H1 (cell line): Measurements from ENCODE around the gene RRBP1. TPM values are rescaled to one million over a fixed set of nuclear protein-coding genes. Genes with fewer than 3 reads are reported as not detected.

Source experiments
- CTCF ChIA-PET: fragments of 300-600 bp; sonication (Branson Sonifier 250); formaldehyde crosslinking; loops from one replicate; lab custom pipeline; 2021; ENCODE audit not compliant: partially characterized antibody; lab: Charles Lee
- POLR2A ChIA-PET: fragments of 300-600 bp; sonication (Branson Sonifier 250); formaldehyde crosslinking; loops from one replicate; lab custom pipeline; 2021; ENCODE audit warnings: inconsistent platforms; ENCODE audit not compliant: partially characterized antibody; lab: Charles Lee
- DNase-seq, 2 experiments: peaks; one replicate each; pipeline versions ENCODE4 v3.0.0 to v3.0.0-alpha.2; 2010 to 2022; ENCODE audit warnings: low spot score in 2 of 2, low read depth in 1 of 2, mixed read lengths in 1 of 2
- FAIRE-seq: peaks from 2 replicates; lab custom pipeline; 2011; peaks lifted over from hg19 to GRCh38; lab: Jason Lieb, UNC
- H2AFZ ChIP-seq: 2 replicates; pipeline ENCODE4 v1.8.1; 2012; ENCODE audit warnings: low read length, inconsistent platforms
- H2AK5ac ChIP-seq: 2 replicates; pipeline ENCODE4 v1.6.1; 2013; ENCODE audit warnings: low read depth, low read length
- H2BK120ac ChIP-seq: replicated peaks from 2 replicates; pipeline ENCODE3; 2013; ENCODE audit warnings: low read depth, low read length, inconsistent platforms
- H2BK12ac ChIP-seq: 2 replicates; pipeline ENCODE4 v1.6.1; 2013; ENCODE audit warnings: low read depth, low read length
- H2BK15ac ChIP-seq: 2 replicates; pipeline ENCODE4 v1.6.1; 2013; ENCODE audit warnings: low read length
- H2BK20ac ChIP-seq: 2 replicates; pipeline ENCODE4 v1.6.1; 2013; ENCODE audit warnings: low read length
- H2BK5ac ChIP-seq: 2 replicates; pipeline ENCODE4 v1.6.1; 2013; ENCODE audit warnings: low read depth, low read length
- H3K14ac ChIP-seq: 2 replicates; pipeline ENCODE4 v1.6.1; 2013; ENCODE audit warnings: inconsistent platforms; ENCODE audit not compliant: insufficient read length
- H3K18ac ChIP-seq: 2 replicates; pipeline ENCODE4 v1.6.1; 2013; ENCODE audit warnings: low read length; ENCODE audit errors: extremely low read depth
- H3K23ac ChIP-seq: 2 replicates; pipeline ENCODE4 v1.6.1; 2013; ENCODE audit warnings: inconsistent platforms; ENCODE audit not compliant: insufficient read length
- H3K23me2 ChIP-seq: 2 replicates; pipeline ENCODE4 v1.6.1; 2013; ENCODE audit warnings: low read depth, low read length
- H3K27ac ChIP-seq: 2 replicates; pipeline ENCODE4 v1.6.1; 2011; ENCODE audit warnings: low read depth, low read length, inconsistent platforms
- H3K27me3 ChIP-seq, 4 experiments: replicated peaks in 1 of 4; 1 replicate in 1 of 4; 2 replicates in 3 of 4; pipeline versions ENCODE4 v1.6.1 to v1.8.1; 2011 to 2013; ENCODE audit warnings: low read length in 3 of 4, mild to moderate bottlenecking in 3 of 4, inconsistent platforms in 2 of 4, mixed read lengths in 2 of 4, moderate library complexity in 1 of 4; ENCODE audit not compliant: control insufficient read depth in 3 of 4, insufficient read depth in 3 of 4; ENCODE audit errors: extremely low read depth in 1 of 4
- H3K36me3 ChIP-seq, 4 experiments: 2 replicates each; pipeline versions ENCODE4 v1.6.1 to v1.8.1; 2011 to 2013; ENCODE audit warnings: mild to moderate bottlenecking in 4 of 4, low read length in 3 of 4, moderate library complexity in 2 of 4, control low read depth in 1 of 4, inconsistent platforms in 1 of 4; ENCODE audit not compliant: insufficient read depth in 4 of 4, control insufficient read depth in 2 of 4
- H3K4ac ChIP-seq: replicated peaks from 2 replicates; pipeline ENCODE3; 2013; ENCODE audit warnings: low read length, low read depth, mixed read lengths, inconsistent platforms; ENCODE audit not compliant: insufficient read length
- H3K4me1 ChIP-seq, 4 experiments: replicated peaks in 1 of 4; 1 replicate in 1 of 4; 2 replicates in 3 of 4; pipeline versions ENCODE4 v1.6.1 to v1.8.1; 2011 to 2013; ENCODE audit warnings: low read length in 3 of 4, inconsistent platforms in 2 of 4, mixed read lengths in 1 of 4; ENCODE audit not compliant: insufficient read depth in 4 of 4, control insufficient read depth in 3 of 4
- H3K4me2 ChIP-seq, 2 experiments: 2 replicates each; pipeline versions ENCODE4 v1.6.1 to v1.8.1; 2011 to 2013; ENCODE audit warnings: low read depth in 2 of 2, low read length in 2 of 2, control low read depth in 1 of 2, inconsistent platforms in 1 of 2, mild to moderate bottlenecking in 1 of 2; ENCODE audit not compliant: insufficient read depth in 1 of 2
- H3K4me3 ChIP-seq, 4 experiments: fragments of 200-600, 300-600 bp in 1 of 4; sonication (generic), shearing (Covaris generic), sonication (Bioruptor Twin) in 1 of 4; 2 replicates each; pipeline versions ENCODE4 v1.5.1 to v1.8.1; 2011 to 2016; ENCODE audit warnings: low read length in 4 of 4, low read depth in 3 of 4, control low read depth in 2 of 4, inconsistent platforms in 2 of 4, mild to moderate bottlenecking in 2 of 4, mixed read lengths in 1 of 4, moderate library complexity in 1 of 4; ENCODE audit not compliant: insufficient read depth in 2 of 4; ENCODE audit errors: extremely low read depth in 1 of 4
- H3K56ac ChIP-seq: replicated peaks from 2 replicates; pipeline ENCODE3; 2013; ENCODE audit warnings: low read depth, mild to moderate bottlenecking, mixed read lengths, low read length, inconsistent platforms; ENCODE audit not compliant: insufficient read length
- H3K79me1 ChIP-seq: 2 replicates; pipeline ENCODE4 v1.6.1; 2013; ENCODE audit warnings: low read depth, low read length, control low read depth
- H3K79me2 ChIP-seq, 2 experiments: 2 replicates each; pipeline versions ENCODE4 v1.6.1 to v1.8.1; 2012 to 2013; ENCODE audit warnings: low read length in 2 of 2, mild to moderate bottlenecking in 2 of 2, inconsistent platforms in 1 of 2; ENCODE audit not compliant: insufficient read depth in 2 of 2, control insufficient read depth in 1 of 2
- H3K9ac ChIP-seq, 4 experiments: replicated peaks in 1 of 4; 1 replicate in 1 of 4; 2 replicates in 3 of 4; pipeline versions ENCODE4 v1.6.1 to v1.8.1; 2011 to 2013; ENCODE audit warnings: low read depth in 3 of 4, low read length in 3 of 4, control low read depth in 2 of 4, mild to moderate bottlenecking in 2 of 4, moderate library complexity in 2 of 4, inconsistent platforms in 1 of 4; ENCODE audit errors: extremely low read depth in 1 of 4
- H3K9me3 ChIP-seq, 2 experiments: 2 replicates each; pipeline versions ENCODE4 v1.6.1 to v1.8.1; 2012 to 2013; ENCODE audit warnings: mild to moderate bottlenecking in 2 of 2, moderate library complexity in 2 of 2, control low read depth in 1 of 2, inconsistent platforms in 1 of 2, low read depth in 1 of 2, low read length in 1 of 2, mixed read lengths in 1 of 2; ENCODE audit not compliant: insufficient read depth in 2 of 2
- H4K20me1 ChIP-seq, 2 experiments: replicated peaks in 1 of 2; 2 replicates each; pipeline versions ENCODE3 to v1.8.1; 2011 to 2013; ENCODE audit warnings: inconsistent platforms in 2 of 2, low read length in 2 of 2, mild to moderate bottlenecking in 1 of 2; ENCODE audit not compliant: insufficient read depth in 2 of 2, control insufficient read depth in 1 of 2
- H4K5ac ChIP-seq: 2 replicates; pipeline ENCODE4 v1.6.1; 2013; ENCODE audit warnings: low read length, low read depth, mixed read lengths, inconsistent platforms; ENCODE audit not compliant: insufficient read length
- H4K8ac ChIP-seq: 2 replicates; pipeline ENCODE4 v1.8.0; 2013; ENCODE audit warnings: mild to moderate bottlenecking, moderate library complexity, low read length, inconsistent platforms; ENCODE audit not compliant: insufficient read depth; ENCODE audit errors: extremely low read depth
- H4K91ac ChIP-seq: replicated peaks from 2 replicates; pipeline ENCODE3; 2013; ENCODE audit warnings: low read length, mixed read lengths, inconsistent platforms; ENCODE audit not compliant: insufficient read length
- CBX5 ChIP-seq: fragments of 300-800, 300-1000 bp; sonication (generic); IDR thresholded peaks from 2 replicates; pipeline ENCODE4 v1.7.1; 2016; ENCODE audit warnings: antibody characterized with exemption, low read length, low read depth
- CTBP2 ChIP-seq: IDR thresholded peaks from 2 replicates; pipeline ENCODE4 v1.7.0; 2011; ENCODE audit warnings: borderline replicate concordance, mild to moderate bottlenecking, moderate library complexity, mixed read lengths, low read length; ENCODE audit not compliant: insufficient read depth, insufficient read length
- SUZ12 ChIP-seq: fragments of 200-600 bp; sonication (generic); IDR thresholded peaks from 2 replicates; pipeline ENCODE4 v1.6.1; 2012; ENCODE audit warnings: mild to moderate bottlenecking, inconsistent platforms, low read length, moderate library complexity, mixed read lengths
- WGBS, 2 experiments: shearing (Covaris generic) in 1 of 2; methylation state at CpG; one replicate each; pipeline versions ENCODE4 v1.1.6 to v1.1.7; 2013 to 2015; ENCODE audit warnings: low lambda C conversion rate in 2 of 2, mixed read lengths in 2 of 2, inconsistent platforms in 1 of 2, low coverage in 1 of 2, missing lambda C conversion rate in 1 of 2; ENCODE audit not compliant: insufficient replicate concordance in 2 of 2, insufficient coverage in 1 of 2, insufficient read length in 1 of 2; ENCODE audit errors: extremely low coverage in 1 of 2, missing lambda C conversion rate in 1 of 2; 5-methylcytosine and 5-hydroxymethylcytosine counted together
- polyA plus RNA-seq, 7 experiments: library from polyadenylated mRNA; depleted of rRNA in 3 of 7; stranded (reverse) in 5 of 7; unstranded in 2 of 7; fragments of >200 nt in 5 of 7; fragments of 200-250 nt in 2 of 7; gene quantifications; 1 replicate in 5 of 7; 2 replicates in 1 of 7; 4 replicates in 1 of 7; pipeline versions ENCODE4 v1.2.1 to v1.2.3, GENCODE V29; 2011 to 2013; ENCODE audit warnings: missing spikeins in 2 of 7, mixed read lengths in 2 of 7
- total RNA-seq: library from RNA; stranded (reverse); fragmentation: NEBNext Ultra II Directional; extraction: Animal tissue kit (Norgen Biotek cat#: 25700); gene quantifications from 2 replicates; pipeline ENCODE4 v1.2.1, GENCODE V29; 2021

The RRBP1 gene
- total and polyA plus RNA-seq, 2 of the 8 experiments (the other 6 are each of a cell fraction or from before 2014, with no cell fraction given) = 15.9 to 157 TPM

- Histone ChIP-seq H2AFZ (no peak overlapping the region), H3K36me3 (no peaks in the 10 kb centered on the region), H3K9me3 (no peaks in the 10 kb centered on the region), H2BK15ac (no peak overlapping the region), H2BK5ac (no peak overlapping the region), H4K8ac (no peak overlapping the region), H3K4ac (no peak overlapping the region), H4K5ac (no peak overlapping the region), H3K23me2 (no peaks in the 10 kb centered on the region), H4K20me1 (no peaks in the 10 kb centered on the region), H2BK12ac (0 out of 2 replicates have a peak overlapping the region, but pooled peaks have one; percentile 17), H3K4me1 (peaks cover 2 to 12% (median 7%) of the 10 kb centered on the region in 4 experiments), H3K4me3 (no peak overlapping the region), H3K27me3 (no peaks in the 10 kb centered on the region), H2BK120ac (no peak overlapping the region), H4K91ac (no peak overlapping the region), H3K56ac (no peak overlapping the region), H3K14ac (no peak overlapping the region), H3K4me2 (no peak overlapping the region), H3K27ac (no peak overlapping the region), H3K23ac (no peak overlapping the region), H3K79me2 (no peaks in the 10 kb centered on the region), H2BK20ac (no peak overlapping the region), H3K9ac (no peak overlapping the region), H2AK5ac (no peak overlapping the region), H3K18ac (no peak overlapping the region), H3K79me1 (no peaks in the 10 kb centered on the region)
- FAIRE-seq (no peak), DNase-seq (no peak)
- ChIA-PET CTCF (interaction anchor here (0.6 to 4.2 kb wide), 6 partner anchors 11 to 78 kb away, joined by 3 to 14 read pairs (median 4); partner anchors contain the start of gene BANF2), POLR2A (no interaction called here)
- 94% methylated on average over 5 of the region's 5 CpGs; no CpG with 5 or more reads in 1 of the 2 experiments for WGBS, 2 experiments
- TF ChIP-seq CTBP2 (no peak), CBX5 (no peak), SUZ12 (no peak)
These were observed 29.2 kb upstream of the RRBP1 start for GRCh38 chr20:17711267-17711627.
